ENCODE data around the gene SERGEF.

The SERGEF gene

GRCh38 chr11:17950644-17951043 is 62.2 kb downstream of the SERGEF start:
- DNase-seq = no peak

- DNase-seq = no peak
Observed at GRCh38 chr11:17948296-17948695, 64.6 kb downstream of the SERGEF start.

GRCh38 chr11:17939542-17939941 is 73.3 kb downstream of the SERGEF start:
- DNase-seq = no peak

- DNase-seq = no peak
Observed at GRCh38 chr11:17936790-17937189, 76.1 kb downstream of the SERGEF start.

GRCh38 chr11:17934194-17934593 is 78.7 kb downstream of the SERGEF start:
- no peak for DNase-seq

- no peak for DNase-seq
Observed at GRCh38 chr11:17933708-17934107, 79.1 kb downstream of the SERGEF start.

GRCh38 chr11:17932472-17932871 is 80.4 kb downstream of the SERGEF start:
- no peak for DNase-seq

- DNase-seq = no peak
Observed at GRCh38 chr11:17931595-17931994, 81.3 kb downstream of the SERGEF start.

GRCh38 chr11:17930544-17931125 is 82.2 kb downstream of the SERGEF start:
- DNase-seq = no peak

GRCh38 chr11:17929171-17929570 is 83.7 kb downstream of the SERGEF start:
- DNase-seq = no peak

GRCh38 chr11:17927681-17928343 is 85.0 kb downstream of the SERGEF start:
- no peak for DNase-seq

GRCh38 chr11:17927041-17927440 is 85.8 kb downstream of the SERGEF start:
- no peak for DNase-seq

GRCh38 chr11:17924713-17925112 is 88.1 kb downstream of the SERGEF start:
- DNase-seq = no peak

- DNase-seq = no peak
Observed at GRCh38 chr11:17923217-17923616, 89.6 kb downstream of the SERGEF start.

GRCh38 chr11:17922416-17922788 is 90.4 kb downstream of the SERGEF start:
- DNase-seq = no peak

GRCh38 chr11:17921659-17922415 is 91.0 kb downstream of the SERGEF start:
- no peak for DNase-seq

GRCh38 chr11:17918049-17918605 is 94.7 kb downstream of the SERGEF start:
- DNase-seq = no peak

GRCh38 chr11:17917556-17917955 is 95.3 kb downstream of the SERGEF start:
- DNase-seq = no peak

GRCh38 chr11:17915500-17916143 is 97.2 kb downstream of the SERGEF start:
- peak; percentile 2 to 7 for DNase-seq

GRCh38 chr11:17914957-17915356 is 97.9 kb downstream of the SERGEF start:
- no peak for DNase-seq

- no peak for DNase-seq
Observed at GRCh38 chr11:17907046-17907445, 105.8 kb downstream of the SERGEF start.

- DNase-seq = no peak
Observed at GRCh38 chr11:17906436-17906835, 106.4 kb downstream of the SERGEF start.

GRCh38 chr11:17905477-17905876 is 107.4 kb downstream of the SERGEF start:
- no peak for DNase-seq

Measured in activated CD4-positive, alpha-beta T cell treated with anti-CD3 and anti-CD28 coated beads, Interleukin-2, amount 50 U/mL, for 48 hours (primary cell).